HCT116 (cell line): Measurements from ENCODE around the gene TTC23. TPM values are rescaled to one million over a fixed set of nuclear protein-coding genes. Genes with fewer than 3 reads are reported as not detected.

Experiments
- ATAC-seq: fragments of 200-7000 bp; cut with Tn5 transposase; 2 replicates; pipeline ENCODE4 v1.9.1; 2020; ENCODE audit warnings: mild to moderate bottlenecking, moderate library complexity
- BruUV-seq: library from RNA; stranded (reverse); fragments of 400-500 nt; replicated peaks from 2 replicates; lab custom pipeline; 2021; lab: Mats Ljungman, UMichigan
- CTCF ChIA-PET: fragments of 300-600 bp; sonication (Branson Sonifier 250); formaldehyde crosslinking; loops from one replicate; lab custom pipeline; 2021; ENCODE audit warnings: antibody characterized with exemption; lab: Charles Lee
- POLR2A ChIA-PET: fragments of 300-600, 350-600 bp; sonication (Branson Sonifier 250); formaldehyde crosslinking; loops from one replicate; lab custom pipeline; 2021; ENCODE audit warnings: antibody characterized with exemption; lab: Charles Lee
- RAD21 ChIA-PET, 2 experiments: fragments of 300-600 bp; sonication (Branson Sonifier 250); formaldehyde crosslinking; loops; one replicate each; lab custom pipeline; 2023; ENCODE audit warnings: low total read pairs in 2 of 2; ENCODE audit not compliant: uncharacterized antibody in 2 of 2, unreplicated experiment in 2 of 2, low non-redundant PET in 1 of 2; lab: Charles Lee
- DNase-seq: peaks from one replicate; pipeline ENCODE4 v3.0.0-alpha.2; 2010; ENCODE audit warnings: low read depth, low spot score
- H2AFZ ChIP-seq: fragments of 200-600 bp; shearing (Covaris generic), sonication (generic); 2 replicates; pipeline ENCODE4 v1.6.1; 2017; ENCODE audit warnings: low read depth, mixed run types, mixed read lengths, antibody characterized with exemption, low read length; ENCODE audit not compliant: poor library complexity, severe bottlenecking
- H3K27ac ChIP-seq: 2 replicates; pipeline ENCODE4 v1.5.1; 2012; ENCODE audit warnings: low read depth, low read length
- H3K27me3 ChIP-seq: fragments of 200-600 bp; sonication (generic); 2 replicates; pipeline ENCODE4 v1.6.1; 2016; ENCODE audit warnings: mixed run types, low read length, mixed read lengths; ENCODE audit not compliant: insufficient read depth
- H3K36me3 ChIP-seq, 2 experiments: fragments of 200-500 bp in 1 of 2; fragments of 200-600 bp in 1 of 2; sonication (Bioruptor generic) in 1 of 2; sonication (generic) in 1 of 2; 2 replicates each; pipeline versions ENCODE4 v1.5.1 to v1.6.1; 2014 to 2016; ENCODE audit warnings: low read length in 2 of 2, inconsistent platforms in 1 of 2, mixed read lengths in 1 of 2, mixed run types in 1 of 2; ENCODE audit not compliant: insufficient read depth in 2 of 2, control insufficient read depth in 1 of 2
- H3K4me1 ChIP-seq, 2 experiments: fragments of 200-600 bp in 1 of 2; sonication (generic) in 1 of 2; 2 replicates each; pipeline versions ENCODE4 v1.5.1 to v1.6.1; 2012 to 2017; ENCODE audit warnings: low read length in 2 of 2, inconsistent platforms in 1 of 2, mild to moderate bottlenecking in 1 of 2, mixed read lengths in 1 of 2, mixed run types in 1 of 2, moderate library complexity in 1 of 2; ENCODE audit not compliant: insufficient read depth in 2 of 2, control insufficient read depth in 1 of 2
- H3K4me2 ChIP-seq: fragments of 200-600 bp; sonication (generic); 2 replicates; pipeline ENCODE4 v1.6.1; 2017; ENCODE audit warnings: mixed run types, low read length, mixed read lengths
- H3K4me3 ChIP-seq, 2 experiments: fragments of 200-600 bp in 1 of 2; sonication (generic) in 1 of 2; replicated peaks in 1 of 2; 2 replicates each; pipeline ENCODE4 v1.5.1; 2011 to 2016; ENCODE audit warnings: low read length in 2 of 2, control low read depth in 1 of 2, low read depth in 1 of 2, mild to moderate bottlenecking in 1 of 2, mixed read lengths in 1 of 2, mixed run types in 1 of 2
- H3K79me2 ChIP-seq: fragments of 200-600 bp; sonication (generic); 2 replicates; pipeline ENCODE4 v1.6.1; 2017; ENCODE audit warnings: mild to moderate bottlenecking, mixed run types, low read length, moderate library complexity, mixed read lengths; ENCODE audit not compliant: insufficient read depth
- H3K9ac ChIP-seq: fragments of 200-600 bp; sonication (generic); 2 replicates; pipeline ENCODE4 v1.6.1; 2016; ENCODE audit warnings: low read length, mixed read lengths
- H3K9me2 ChIP-seq: fragments of 200-600 bp; sonication (generic), shearing (Covaris generic); 2 replicates; pipeline ENCODE4 v1.6.1; 2017; ENCODE audit warnings: mixed run types, mild to moderate bottlenecking, moderate library complexity; ENCODE audit not compliant: insufficient read depth
- H3K9me3 ChIP-seq, 2 experiments: fragments of 200-500 bp in 1 of 2; fragments of 200-600 bp in 1 of 2; sonication (Bioruptor generic) in 1 of 2; sonication (generic) in 1 of 2; 2 replicates each; pipeline ENCODE4 v1.6.1; 2014 to 2017; ENCODE audit warnings: low read length in 2 of 2, mixed read lengths in 2 of 2, inconsistent platforms in 1 of 2, low read depth in 1 of 2, mild to moderate bottlenecking in 1 of 2, mixed run types in 1 of 2, moderate library complexity in 1 of 2; ENCODE audit not compliant: control insufficient read depth in 1 of 2, insufficient read depth in 1 of 2
- H4K20me1 ChIP-seq: fragments of 200-600 bp; sonication (generic), shearing (Covaris generic); 2 replicates; pipeline ENCODE4 v1.6.1; 2017; ENCODE audit warnings: mixed run types, mild to moderate bottlenecking, moderate library complexity; ENCODE audit not compliant: insufficient read depth
- EGR1 ChIP-seq: IDR thresholded peaks from 2 replicates; pipeline ENCODE4 v1.6.1; 2012; ENCODE audit warnings: low read depth
- EZH2 ChIP-seq: fragments of 200-600 bp; sonication (generic); IDR thresholded peaks from 2 replicates; pipeline ENCODE4 v1.6.1; 2017; ENCODE audit warnings: antibody characterized with exemption, mixed run types
- POLR2A ChIP-seq: IDR thresholded peaks from 2 replicates; pipeline ENCODE4 v1.7.0; 2011; ENCODE audit warnings: borderline replicate concordance; ENCODE audit not compliant: insufficient read depth, insufficient read length; ENCODE audit errors: extremely low read depth
- POLR2AphosphoS5 ChIP-seq: IDR thresholded peaks from 2 replicates; pipeline ENCODE4 v1.6.1; 2011; ENCODE audit warnings: mild to moderate bottlenecking, low read depth, low read length, moderate library complexity
- RAD21 ChIP-seq: IDR thresholded peaks from 2 replicates; pipeline ENCODE4 v1.6.1; 2012; ENCODE audit warnings: low read depth, mild to moderate bottlenecking
- TCF7L2 ChIP-seq: IDR thresholded peaks from 2 replicates; pipeline ENCODE4 v1.7.0; 2011; ENCODE audit warnings: borderline replicate concordance, inconsistent platforms; ENCODE audit not compliant: insufficient read depth, insufficient read length; ENCODE audit errors: extremely low read depth
- ZFX ChIP-seq: fragments of 450-650 bp; IDR thresholded peaks from 2 replicates; pipeline ENCODE4 v1.6.1; 2017
- ZNF274 ChIP-seq: fragments of 200-500 bp; sonication (Bioruptor generic); IDR thresholded peaks from 2 replicates; pipeline ENCODE4 v1.6.1; 2014; ENCODE audit warnings: mild to moderate bottlenecking, low read depth, low read length, inconsistent platforms
- intact Hi-C: fragments of 100-400 bp; cut with micrococcal nuclease; formaldehyde crosslinking; loops from 2 replicates; pipeline ENCODE4 v1.10.0; 2022
- total RNA-seq: library from RNA; stranded (reverse); gene quantifications from one replicate; pipeline ENCODE4 v1.2.1, GENCODE V29; 2021; ENCODE audit not compliant: unreplicated experiment
- TF ChIP-seq, protein P1 (sequence below): IDR thresholded peaks from 2 replicates; pipeline ENCODE4 v1.6.1; 2012; ENCODE audit warnings: low read depth

The TTC23 gene
- total RNA-seq, 1 experiment from 2014 or later, result 10.2 TPM

DNA sequence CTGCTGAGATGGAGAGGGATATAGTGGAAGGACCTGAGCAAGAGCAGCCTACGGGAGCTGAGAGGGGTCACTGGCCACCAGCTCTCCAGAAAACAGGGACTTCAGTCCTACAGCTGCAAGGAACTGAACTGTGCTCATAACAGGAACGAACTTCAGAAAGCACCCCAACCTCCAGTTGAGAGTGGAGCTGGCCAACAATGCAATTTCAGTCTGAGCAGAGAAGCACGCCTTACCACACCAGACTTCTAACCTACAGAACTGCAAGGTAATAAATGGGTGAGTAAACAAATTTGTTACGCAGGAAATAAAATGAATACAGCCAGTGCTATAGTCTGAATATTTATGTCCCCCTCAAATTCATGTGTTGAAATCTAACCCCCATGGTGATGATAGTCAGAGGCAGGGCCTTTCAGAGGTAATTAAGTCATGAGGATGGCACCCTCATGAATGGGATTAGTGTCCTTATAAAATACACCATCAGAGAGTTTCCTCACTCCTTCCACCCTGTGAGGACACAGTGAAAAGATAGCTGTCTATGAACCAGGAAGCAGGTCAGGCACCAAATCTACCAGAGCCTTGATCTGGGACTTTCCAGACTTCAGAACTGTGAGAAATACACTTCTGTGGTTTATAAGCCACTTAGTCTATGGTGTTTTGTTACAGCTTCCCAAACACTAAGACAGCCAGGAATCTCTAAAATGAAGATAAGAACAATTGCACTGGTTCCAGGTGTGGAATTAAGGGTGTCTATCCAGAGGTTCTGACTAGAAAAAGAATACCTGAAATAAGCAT, 85.9 kb downstream of the TTC23 start:
- no peak for ATAC-seq
- Histone ChIP-seq H4K20me1 (no peaks in the 10 kb centered on the region), H3K4me2 (no peak overlapping the region), H3K27ac (no peak overlapping the region), H3K9me3 (no peaks in the 10 kb centered on the region), H3K27me3 (no peaks in the 10 kb centered on the region), H3K79me2 (no peaks in the 10 kb centered on the region), H3K9me2 (no peaks in the 10 kb centered on the region), H3K4me1 (no peaks in the 10 kb centered on the region), H2AFZ (no peak overlapping the region), H3K9ac (no peak overlapping the region), H3K36me3 (no peaks in the 10 kb centered on the region; a peak in 1 of 4 replicates), H3K4me3 (no peak overlapping the region)
- intact Hi-C loops, result no loop called here
- BruUV-seq, result no TSS peak
- TF ChIP-seq EGR1 (no peak), POLR2AphosphoS5 (no peak), EZH2 (no peak), RAD21 (no peak), ZFX (no peak), TCF7L2 (no peak), ZNF274 (no peak), POLR2A (no peak)
- TF ChIP-seq, protein P1, sequence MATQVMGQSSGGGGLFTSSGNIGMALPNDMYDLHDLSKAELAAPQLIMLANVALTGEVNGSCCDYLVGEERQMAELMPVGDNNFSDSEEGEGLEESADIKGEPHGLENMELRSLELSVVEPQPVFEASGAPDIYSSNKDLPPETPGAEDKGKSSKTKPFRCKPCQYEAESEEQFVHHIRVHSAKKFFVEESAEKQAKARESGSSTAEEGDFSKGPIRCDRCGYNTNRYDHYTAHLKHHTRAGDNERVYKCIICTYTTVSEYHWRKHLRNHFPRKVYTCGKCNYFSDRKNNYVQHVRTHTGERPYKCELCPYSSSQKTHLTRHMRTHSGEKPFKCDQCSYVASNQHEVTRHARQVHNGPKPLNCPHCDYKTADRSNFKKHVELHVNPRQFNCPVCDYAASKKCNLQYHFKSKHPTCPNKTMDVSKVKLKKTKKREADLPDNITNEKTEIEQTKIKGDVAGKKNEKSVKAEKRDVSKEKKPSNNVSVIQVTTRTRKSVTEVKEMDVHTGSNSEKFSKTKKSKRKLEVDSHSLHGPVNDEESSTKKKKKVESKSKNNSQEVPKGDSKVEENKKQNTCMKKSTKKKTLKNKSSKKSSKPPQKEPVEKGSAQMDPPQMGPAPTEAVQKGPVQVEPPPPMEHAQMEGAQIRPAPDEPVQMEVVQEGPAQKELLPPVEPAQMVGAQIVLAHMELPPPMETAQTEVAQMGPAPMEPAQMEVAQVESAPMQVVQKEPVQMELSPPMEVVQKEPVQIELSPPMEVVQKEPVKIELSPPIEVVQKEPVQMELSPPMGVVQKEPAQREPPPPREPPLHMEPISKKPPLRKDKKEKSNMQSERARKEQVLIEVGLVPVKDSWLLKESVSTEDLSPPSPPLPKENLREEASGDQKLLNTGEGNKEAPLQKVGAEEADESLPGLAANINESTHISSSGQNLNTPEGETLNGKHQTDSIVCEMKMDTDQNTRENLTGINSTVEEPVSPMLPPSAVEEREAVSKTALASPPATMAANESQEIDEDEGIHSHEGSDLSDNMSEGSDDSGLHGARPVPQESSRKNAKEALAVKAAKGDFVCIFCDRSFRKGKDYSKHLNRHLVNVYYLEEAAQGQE, result no peak
- ChIA-PET CTCF (no interaction called here), POLR2A (no interaction called here), RAD21 (no interaction called here)
- no peak for DNase-seq
